NCI-H187 treated with DMSO at 0.1 percent for 48 hours (cell line): ENCODE results near the gene NPFF.
"Not testable (repeated sequence)": the region's sequence is repeated elsewhere in the genome, so short reads cannot be mapped to it uniquely, and the experiment has no call there.

ENCODE experiments used
- DNase-seq: peaks from one replicate; lab custom pipeline; 2025; lab: John Stamatoyannopoulos, UW

The NPFF gene

GRCh38 chr12:53495903-53496751 lies 11.2 kb downstream of the NPFF start:
- DNase-seq, result no peak

GRCh38 chr12:53493610-53494391 lies 13.5 kb downstream of the NPFF start:
- no peak for DNase-seq

DNA sequence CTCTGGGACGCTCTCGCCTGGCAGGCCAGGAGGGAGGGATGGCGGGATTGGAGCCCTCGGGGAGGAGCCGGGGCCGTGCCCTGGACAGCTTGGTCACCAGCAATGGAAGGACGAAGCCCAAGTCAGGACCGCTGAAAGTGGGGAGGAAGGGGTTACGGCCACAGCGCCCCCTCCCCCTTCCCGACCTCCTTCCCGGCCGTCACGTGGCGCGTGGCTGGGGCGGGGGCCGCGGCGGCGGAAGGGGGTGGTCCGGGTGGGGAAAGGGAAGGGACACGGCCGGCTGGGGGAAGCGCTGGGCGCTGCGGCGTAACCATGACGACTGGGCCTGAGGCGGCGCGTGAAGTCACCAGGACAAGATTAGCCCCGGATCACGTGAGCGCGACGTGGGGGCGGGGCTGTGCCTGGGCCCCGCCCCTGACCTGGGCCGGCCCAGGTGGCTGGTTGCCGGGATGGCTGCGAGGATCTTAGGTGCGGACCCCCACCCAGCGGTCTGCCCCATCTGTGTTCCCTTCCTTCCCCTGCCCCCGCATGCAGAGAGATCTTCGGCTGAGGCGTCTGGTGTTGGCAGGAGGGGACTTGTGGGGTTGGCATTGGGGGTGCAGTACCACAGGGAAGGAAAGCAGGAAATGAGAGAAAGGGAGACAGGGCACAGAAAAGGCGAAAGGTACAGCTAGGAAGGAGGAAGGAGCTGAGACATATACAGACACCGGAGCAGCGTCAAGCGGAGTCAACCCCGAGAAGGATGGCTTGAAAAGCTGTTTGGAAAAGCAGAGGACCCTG lies 14.3 kb downstream of the NPFF start:
- peak; percentile 82 for DNase-seq

DNA sequence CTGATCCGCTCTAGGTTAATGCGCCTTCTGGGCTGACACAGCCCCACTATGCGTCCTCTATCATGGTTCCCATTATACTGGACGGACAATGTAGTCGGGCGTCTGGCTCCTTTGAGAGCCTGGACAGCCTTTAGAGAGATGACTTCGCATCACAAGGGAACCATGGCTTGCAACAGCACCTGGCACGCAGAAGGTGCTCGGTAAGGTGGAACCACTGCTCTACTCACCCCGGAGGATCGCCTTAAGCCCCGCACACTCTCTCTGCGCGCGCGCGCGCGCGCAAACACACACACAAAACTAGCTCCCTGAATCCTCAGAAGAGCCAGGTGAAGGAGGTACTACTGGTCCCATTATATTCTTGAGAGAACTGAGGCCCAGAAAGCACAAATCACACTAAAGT lies 15.1 kb downstream of the NPFF start:
- DNase-seq, result no peak

DNA sequence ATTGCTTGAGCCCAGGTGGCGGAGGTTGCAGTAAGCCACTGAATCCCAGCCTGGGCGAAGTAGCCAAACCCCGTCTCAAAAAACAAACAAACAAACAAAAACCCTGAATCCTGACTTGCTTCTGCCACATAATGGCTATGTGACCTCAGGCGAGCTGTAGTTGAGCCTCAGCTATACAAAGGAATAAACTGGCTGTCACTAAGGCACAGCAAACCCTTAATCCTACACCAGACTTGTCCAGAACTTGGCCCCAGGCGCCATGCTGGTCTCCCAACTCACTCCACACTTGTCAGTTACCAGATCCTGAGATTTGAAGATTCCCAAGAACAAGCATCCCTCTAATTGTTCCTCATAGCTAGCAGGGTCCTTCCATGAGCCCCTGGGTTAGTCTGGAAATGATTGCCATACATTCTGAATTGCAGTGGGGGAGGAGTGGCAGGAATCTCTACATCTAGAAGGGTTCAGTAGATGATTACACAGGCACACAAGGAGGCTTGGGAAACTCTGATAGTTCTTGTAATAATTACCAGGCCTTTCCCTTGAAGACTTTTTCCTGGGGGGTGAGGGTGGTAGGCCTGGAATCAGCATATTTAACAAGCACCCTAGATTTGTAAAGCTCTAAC lies 17.9 kb downstream of the NPFF start:
- DNase-seq, result no peak

DNA sequence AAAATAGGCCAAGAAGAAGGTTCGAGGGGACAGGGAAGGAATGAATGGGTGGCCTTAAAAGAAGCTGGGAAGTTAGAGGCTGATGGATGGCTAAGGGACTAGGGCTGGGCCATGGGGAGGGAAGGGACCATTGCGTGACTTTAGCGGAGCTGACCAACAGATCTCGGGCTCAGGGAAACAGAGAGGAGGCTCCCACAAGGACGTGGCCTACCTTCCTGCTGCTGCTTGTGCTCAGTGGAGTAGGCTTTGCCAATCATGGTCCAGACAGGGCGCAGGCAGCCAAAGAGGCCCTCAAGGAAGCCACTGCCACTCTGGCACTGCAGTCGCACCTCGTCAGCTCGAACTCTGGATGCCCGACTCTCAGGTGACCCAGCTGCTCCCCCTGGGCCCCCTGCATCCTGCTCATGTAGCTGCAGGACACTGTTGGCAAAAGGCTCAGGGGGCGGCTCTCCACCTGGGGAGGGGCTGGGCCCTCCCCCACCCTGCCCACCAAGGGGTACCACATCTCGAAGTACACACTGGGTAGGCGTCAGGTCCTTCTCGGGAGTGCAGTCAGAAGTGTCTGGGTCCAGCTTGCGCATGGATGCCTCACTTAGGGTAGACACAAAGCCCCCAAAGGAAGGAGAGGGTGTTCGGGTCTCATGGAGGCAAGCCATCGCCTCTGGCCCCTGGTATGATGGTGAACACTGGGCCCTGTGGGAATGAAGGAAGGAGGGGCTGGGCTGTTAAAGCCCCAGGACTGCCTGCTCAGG lies 20.4 kb downstream of the NPFF start:
- no peak for DNase-seq

DNA sequence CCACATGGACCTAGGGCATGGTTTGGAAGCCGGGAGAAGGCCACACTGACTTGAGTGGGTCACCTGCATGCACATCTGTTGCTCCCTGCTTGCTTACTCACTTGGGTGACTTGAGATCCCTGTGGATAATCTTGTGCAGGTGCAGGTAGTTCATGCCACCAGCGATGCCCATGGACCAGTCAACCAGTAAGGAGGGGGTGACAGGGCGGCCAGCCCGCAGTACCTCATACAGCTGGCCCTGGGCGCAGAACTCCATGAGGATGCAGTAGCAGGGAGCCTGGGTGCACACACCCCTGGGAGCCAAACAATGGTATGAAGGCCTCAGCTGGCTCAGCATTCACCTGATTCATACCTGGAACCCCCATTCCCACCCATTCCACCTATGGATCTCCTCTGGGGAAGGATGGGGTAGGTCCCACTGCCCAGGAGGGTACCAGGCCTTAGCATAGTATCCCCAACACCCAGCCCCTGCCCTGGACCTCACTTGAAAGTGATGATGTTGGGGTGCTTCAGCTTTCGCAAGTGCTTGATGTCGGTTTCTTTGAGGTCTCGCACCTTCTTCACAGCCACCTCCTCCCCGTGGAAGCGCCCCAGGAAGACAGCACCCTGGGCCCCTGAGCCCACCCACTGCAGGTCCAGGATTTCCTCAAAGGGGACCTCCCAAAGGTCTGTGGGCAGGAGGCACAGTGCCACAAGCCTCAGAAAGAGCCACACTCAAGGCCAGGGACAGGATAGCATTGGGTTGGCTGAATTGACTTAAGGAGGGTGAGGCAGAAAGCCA lies 21.1 kb downstream of the NPFF start:
- no peak for DNase-seq

DNA sequence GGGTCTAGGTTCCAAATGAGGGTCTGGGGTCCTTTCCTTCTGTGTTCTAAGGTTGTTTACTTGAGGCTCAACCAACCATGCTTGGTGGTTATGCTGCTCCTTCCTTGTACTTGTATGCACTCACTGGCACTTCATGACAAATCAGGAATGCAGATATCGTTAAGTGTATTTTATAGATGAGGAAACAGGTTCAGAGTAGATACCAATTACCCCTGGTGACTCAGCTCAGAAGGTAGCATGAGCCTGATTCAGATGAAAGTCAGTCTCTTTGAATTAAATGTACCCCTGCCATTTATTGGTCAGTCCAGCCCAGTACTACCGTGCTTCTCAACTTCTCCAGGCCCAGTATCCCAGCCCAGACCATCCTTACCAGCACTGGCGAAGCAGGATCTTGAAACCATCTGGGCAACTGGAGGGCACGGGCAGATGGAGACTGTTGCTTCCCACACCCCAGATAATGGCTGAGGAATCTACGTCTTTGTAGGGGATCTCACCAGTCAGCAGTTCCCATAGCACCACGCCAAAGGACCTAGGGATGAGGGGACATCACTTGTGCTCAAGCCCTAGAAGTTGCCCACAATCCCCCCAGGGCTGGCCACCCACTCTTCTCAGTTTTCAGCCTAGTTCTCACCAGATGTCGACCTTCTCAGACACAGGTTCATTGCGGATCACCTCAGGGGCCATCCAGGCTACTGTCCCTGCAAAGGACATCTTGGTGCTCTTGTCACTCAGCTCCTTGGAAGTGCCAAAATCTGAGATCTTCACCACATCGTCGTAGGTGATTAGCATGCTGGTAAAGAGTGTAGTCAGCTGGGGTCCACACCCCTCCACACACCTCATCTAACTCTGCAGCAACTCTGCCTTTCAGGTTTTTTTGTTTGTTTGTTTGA lies 22.4 kb downstream of the NPFF start:
- no peak for DNase-seq

DNA sequence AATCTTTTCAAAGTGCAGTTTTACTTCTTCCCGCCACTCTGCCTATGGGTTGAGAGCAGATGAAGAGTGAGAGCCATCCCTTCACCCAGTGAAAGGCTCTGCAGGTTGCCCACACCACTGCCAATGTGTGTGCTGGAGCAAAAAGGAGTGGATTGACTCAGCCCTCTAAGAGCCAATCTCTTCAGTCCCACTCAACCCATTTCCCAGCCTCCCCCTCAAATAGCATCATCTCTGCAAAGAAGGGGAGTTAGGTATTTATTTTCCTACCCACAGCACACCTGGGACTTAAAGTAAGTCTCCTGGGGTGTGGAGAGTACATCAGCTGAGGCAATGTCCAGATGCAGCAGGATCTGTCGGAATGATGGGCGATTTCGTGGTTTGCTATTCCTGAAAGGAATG lies 23.3 kb downstream of the NPFF start:
- no peak for DNase-seq

DNA sequence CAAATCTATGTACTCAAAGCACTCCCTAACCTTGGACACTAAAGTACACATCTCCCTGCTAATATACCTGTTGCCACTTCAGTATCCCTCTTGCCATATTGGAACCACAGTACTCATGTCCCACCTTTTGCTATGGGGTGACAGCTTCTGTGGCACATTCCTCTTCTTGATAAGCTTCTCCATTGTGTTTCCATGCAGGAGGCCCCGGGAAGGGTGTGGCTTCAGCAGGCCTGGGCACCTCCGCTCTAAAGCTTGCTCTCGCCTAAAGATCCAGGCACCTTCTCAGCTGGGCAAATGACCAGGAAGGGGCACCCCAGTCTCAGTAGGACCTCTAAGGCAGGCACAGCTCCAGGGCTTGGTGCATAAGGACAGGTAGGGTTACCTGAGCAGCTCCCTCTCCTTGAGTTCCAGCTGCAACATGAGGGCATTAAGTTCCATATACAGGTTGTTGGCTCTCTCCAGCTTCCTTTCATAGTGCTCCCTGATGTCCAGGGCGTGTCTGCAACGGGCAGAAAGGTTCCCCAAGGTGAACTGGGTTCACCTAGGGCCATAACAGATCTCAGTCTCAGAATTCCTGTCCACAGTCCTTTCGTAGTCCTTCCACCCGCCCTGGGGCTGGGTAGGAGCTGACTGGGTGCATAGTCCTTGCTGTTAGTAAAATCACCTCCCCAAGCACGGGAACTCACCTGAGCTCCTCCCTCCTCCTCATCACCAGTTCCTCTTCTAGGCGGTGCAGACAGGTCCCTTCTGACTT lies 23.9 kb downstream of the NPFF start:
- DNase-seq, result no peak

GRCh38 chr12:53482626-53483168 lies 24.6 kb downstream of the NPFF start:
- DNase-seq, result no peak

DNA sequence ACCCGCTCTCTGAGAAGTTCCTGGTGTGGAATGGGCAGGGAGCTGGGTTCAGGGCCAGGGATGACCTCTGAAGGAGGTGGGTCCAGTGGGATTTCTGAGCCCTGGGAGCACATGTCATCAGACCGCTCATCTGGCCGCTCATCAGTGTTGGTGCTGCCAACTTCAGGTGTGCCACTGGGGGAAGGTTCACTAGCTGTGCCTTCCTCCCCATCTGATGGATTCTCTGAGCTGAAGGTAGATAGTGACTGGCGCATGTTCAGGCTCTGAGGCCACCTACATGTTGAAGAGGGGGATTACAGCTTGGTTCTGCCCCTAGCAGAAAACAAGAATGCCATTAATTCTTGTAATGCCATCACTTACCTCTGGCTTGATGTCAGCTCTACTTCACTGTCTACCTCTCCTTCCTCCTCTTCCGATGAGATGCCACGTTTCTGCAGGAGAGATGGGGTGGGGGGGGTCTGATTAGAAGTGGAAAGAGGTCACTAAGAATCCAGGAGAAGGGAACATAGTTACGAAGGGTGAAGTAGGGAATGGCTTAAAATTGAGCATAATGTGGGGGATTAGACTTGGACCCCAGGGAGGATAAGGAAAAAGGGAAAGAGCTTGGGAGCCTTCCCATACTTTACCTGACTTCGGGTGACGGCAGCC lies 25.2 kb downstream of the NPFF start:
- DNase-seq, result no peak

DNA sequence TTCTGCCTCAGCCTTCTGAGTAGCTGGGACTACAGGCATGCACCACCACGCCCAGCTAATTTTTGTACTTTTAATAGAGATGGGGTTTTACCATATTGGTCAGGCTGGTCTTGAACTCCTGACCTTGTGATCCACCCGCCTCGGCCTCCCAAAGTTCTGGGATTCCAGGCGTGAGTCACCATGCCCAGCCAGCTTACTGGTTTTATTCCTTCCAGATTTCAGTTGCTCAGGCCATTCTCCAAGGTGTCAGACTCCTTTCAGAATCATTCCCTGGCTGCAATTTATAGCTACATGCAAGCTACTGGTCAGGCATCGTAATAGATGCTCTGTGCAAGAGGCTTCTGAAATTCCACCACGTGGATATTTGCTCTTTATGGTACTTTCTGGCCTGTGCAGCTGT lies 25.8 kb downstream of the NPFF start:
- DNase-seq, result not testable (repeated sequence)

DNA sequence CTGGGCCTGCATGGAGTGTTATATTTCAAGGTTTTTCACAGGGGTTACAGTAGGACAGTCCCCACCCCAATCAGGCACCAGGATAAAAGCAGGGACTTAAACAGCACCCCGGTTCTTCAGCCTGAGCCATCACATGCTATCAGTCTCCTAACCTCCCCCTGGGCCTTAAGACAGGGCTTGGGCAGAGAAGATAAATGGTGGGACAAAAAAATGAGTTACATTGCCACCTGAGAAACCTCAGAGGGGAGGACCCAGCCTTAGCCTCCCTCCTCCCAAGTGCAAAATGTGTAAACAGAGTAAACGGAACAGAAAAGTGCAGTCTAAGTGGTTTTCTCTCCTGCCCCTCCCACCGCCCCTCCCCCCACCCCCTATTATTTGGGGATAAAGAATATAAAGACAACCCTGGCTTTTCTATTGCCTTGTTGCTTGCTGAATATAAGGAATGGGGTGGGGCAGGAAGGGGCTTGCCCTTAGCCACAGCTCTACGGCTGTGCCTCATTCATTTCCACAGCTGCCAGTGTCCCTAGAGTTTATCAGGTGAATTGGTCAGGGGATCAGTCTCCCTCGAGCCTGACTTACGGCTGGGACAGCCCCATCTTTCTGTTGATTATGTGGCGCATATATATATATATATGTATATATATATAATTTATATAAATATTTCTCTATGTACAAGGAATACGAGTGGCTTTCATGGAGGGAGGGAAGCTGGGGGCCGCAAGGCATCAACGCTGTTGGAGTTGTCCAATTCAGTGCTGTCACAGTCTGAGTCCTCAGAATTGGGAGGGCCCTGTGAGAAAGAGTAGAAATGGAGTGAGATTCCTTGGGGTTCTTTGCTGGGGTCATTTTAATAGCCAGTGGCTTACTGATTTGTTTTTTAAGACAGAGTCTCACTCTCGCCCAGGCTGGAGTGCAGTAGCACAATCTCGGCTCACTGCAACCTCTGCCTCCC lies 26.5 kb downstream of the NPFF start:
- DNase-seq, result no peak

GRCh38 chr12:53479331-53479730 lies 28.0 kb downstream of the NPFF start:
- no peak for DNase-seq

DNA sequence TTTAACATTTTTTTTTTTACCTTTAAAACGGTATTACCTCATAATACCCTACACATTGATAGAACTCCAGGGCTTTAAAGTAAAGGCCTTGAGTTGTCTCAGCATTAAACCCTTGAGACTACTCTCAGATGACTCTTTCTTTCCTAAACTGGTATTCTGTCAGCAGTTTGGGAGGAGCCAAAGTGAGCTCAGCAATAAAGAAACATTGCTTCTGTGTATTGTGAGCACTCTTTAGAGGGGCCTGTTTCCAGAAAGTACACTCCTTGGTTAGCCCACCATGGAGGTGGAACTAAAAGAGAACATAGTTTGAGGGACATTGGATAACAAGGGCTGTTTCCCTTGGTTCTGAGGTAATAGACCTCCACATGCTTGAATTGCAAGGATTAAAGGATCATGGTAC lies 28.4 kb downstream of the NPFF start:
- no peak for DNase-seq

DNA sequence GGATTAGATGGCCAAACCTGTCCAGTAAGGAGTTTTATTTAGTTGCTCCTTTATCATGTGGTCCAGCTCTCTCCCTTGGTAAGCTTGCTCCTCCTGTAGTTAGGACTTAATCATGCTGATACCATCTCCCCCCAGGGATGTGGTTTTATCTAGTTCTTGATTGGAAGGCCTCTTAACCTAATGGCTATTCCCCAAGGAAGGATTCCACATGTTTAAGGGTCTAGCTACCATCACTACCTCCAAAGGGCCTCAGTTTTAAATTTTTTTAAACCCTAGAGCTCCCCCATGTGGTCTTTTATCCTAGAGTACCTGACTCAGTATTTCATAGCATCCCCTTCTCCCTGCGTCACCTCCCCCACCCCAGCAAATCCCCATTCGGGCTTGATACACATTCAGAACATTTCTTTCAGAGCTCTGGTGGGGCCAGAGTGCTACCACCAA lies 30.5 kb downstream of the NPFF start:
- no peak for DNase-seq
